ENCODE results near the gene GALNT18.

The GALNT18 gene

DNA sequence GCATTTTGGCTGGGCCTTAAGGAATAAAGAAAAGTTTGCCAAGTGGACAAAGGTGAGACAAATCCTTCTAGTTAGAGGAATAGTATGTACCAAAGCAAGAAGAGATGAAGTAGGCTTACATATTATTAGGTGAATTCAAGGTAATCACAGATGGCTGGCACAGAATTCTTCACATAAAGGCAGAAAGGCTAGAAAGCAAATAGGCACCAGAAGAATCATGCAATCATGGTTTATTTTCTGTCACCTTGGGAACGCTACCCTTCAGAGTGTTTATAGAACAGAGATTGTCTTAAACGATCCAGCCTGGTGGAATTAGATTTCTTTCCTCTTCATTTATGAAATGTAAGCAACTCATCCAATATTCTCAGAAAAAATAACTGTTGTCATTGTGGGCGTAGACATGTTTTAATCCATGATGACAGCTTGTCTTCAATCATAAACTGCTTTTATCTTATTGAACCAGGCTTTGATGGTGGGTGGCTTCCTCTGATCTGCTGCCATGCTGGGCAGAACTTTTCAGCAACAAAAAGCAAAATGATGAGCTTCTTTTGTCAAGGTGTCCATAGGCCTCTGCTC is 219.8 kb downstream of the GALNT18 start:
- DNase-seq, result no peak

DNA sequence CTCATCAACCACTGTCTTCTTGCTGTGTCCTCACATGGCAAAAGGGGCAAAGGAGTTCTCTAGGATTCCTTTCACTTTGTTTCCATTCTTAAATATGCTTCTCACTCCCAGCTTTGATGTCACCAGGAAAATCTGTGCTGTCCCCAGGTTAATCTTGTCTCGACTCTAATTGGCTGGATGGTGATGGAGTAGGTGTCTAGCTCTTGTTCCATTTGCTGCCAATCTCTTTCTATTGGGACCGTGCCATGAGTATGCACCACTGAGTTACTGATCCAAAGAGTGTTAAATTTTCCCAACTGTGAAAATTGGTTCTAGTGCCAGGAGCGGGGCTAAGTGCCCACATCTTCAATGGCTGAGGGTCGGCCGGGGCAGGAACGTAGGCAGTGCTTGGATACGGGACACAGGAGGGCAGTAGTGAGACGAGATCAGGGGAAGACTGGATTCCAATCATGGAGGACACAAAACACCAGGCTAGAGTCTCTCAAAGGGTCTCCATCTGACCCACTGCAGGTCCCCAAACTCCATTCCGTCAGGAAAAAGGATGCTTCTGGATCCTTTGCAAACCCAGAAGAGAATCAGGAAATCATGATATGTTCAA is 221.1 kb downstream of the GALNT18 start:
- no peak for DNase-seq

DNA sequence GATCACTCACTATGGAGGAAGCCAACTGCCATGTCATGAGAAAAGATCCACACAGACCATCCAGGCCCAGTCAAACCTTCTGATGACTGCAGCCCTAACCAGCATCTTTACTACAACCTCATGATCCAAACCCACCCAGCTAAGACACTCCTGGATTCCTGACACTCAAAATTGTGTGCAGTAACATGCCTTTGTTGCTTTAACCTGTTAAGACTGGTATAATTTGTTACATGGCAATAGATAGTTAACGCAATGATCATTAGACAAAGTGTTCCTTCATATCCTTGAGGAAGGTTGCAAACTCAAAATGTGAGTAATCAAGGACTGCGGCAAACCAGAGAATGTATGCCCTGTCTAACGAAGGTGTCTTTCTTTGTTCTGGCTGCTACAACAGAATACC is 221.7 kb downstream of the GALNT18 start:
- no peak for DNase-seq

DNA sequence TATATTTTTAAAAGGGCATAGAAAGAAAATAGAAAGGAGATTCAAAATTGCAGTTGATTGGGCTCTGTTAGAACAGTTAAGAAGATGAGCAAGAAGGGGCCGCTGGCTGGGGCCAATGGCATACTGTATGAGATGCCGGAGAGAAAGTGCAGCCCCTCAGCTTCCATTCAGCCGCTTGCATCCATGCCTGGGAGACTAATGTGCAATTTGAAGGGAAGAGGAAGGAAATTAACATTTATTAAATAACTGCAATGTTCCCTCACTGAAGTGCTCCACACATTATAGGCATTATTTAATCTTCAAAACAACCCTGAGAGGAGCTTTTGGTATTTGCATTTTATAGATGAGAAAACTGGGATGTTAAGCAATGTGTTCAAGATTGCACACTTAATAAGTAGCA is 224.0 kb downstream of the GALNT18 start:
- no peak for DNase-seq

DNA sequence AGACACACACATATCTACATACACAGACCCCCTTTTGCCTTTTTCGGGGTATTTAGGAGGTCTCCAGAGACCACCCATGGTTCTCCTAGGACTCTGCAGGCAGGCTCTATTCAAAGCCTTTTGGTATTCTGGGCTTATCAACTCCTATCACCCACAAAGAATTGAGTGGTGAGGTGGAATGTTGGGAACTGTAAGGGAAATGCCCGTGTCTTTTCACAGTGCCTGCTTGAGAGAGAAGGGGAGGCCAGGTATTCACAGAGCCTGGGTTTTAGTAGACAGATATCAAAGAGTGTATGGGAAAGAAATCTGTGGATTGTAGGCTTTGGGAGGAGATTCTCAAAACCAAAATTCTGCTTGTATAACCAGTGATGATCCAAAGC is 224.8 kb downstream of the GALNT18 start:
- peak; percentile 67 for DNase-seq

DNA sequence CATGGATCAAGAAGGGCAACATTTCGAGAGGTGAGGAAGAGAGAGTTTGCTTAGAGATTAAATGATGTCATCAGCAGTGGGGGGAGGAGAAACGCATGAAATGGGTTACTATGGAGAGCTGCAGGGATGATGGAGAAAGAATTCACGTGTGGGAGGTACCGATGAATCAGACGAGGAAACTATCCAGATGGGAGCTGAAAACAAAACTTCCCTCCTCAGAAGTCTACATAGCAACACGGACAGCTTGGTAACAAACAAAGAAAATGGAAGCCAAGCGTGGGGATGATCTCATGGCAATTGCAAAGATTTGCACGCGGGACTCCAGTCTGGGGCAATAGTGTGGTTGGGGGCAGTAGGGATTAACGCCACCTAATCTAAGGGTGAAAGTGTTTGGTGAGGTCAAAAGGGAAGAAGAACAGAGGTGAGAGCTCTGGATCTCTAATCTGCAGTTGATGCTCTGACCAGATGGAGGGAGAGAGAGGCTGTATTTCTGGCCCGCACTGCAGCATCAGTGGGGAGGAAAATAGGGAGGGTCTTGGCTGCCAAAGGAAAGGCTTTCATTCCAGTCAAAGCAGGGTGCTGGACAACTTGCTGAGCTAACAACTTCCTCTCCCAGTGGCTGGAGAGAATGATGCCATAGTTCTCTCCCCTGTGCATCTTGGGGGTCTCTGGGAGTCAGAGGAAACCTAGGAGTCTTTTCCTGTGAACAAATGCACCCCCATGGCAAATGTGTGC is 225.3 kb downstream of the GALNT18 start:
- peak; percentile 95 for DNase-seq

DNA sequence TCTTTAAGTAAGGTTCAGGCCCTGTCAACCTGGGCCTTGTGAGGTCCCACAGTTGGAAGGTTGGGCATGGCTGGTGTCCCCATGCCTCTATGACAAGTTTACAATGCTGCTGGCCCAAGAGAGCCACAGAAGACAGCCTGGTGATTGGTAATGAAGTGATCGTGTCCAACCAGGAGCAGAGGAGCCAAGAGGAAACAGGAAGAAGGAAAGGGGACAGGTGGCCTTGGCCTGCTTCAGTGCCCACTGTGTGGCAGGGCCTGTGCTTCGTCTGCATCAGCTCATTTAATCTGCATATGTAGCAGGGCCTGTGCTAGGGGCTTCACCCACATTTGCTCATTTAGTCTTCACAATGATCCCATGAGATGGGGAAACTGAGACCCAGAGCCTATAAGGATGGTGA is 226.7 kb downstream of the GALNT18 start:
- no peak for DNase-seq

DNA sequence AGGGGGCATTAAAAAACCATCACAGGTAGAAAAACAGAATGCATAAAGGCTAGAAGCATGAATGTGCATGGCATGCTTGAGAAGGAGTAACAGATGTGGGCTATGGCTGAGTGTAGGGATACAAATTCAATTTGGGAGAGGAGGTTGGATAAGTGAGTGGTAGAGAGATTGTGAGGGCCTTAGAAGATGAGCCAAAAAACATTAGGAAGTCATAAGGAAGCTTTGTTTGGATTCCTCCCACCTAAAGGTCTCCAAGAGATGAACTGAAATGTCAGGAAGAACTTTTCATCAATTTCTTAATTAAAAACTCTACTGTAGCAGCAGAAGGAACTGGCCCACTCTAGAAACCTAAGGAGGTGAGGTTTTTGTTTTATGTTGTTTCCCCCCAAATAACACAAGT is 227.6 kb downstream of the GALNT18 start:
- DNase-seq, result no peak

DNA sequence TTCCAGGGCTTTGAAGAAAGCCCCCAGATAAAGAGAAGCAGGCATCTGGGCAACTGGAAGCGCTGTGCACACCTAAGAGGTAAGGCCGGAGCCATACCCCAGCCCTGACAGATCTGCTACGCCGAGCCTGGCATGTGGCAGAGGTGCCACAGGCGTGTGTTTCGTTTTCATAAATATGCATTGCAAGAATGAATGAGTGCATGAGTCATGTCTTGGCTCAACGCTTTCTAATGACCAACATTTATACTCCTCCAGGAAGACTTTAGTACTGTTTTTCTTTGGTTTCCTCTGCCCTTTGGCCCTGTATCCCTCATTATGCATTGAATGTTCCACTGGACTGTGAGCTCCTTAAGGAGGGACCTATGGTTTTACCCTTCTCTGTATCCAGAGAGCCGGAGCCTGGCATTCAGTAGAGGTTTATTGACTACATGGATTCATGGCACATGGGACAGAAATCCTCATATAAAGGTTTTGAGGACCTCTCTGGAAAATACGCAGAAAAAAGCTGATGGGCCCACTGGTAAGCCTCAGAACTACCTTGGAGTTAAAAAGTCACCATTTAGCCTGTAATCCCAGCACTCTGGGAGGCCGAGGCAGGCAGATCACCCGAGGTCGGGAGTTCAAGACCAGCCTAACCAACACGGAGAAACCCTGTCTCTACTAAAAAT is 229.9 kb downstream of the GALNT18 start:
- DNase-seq, result peak; percentile 88

DNA sequence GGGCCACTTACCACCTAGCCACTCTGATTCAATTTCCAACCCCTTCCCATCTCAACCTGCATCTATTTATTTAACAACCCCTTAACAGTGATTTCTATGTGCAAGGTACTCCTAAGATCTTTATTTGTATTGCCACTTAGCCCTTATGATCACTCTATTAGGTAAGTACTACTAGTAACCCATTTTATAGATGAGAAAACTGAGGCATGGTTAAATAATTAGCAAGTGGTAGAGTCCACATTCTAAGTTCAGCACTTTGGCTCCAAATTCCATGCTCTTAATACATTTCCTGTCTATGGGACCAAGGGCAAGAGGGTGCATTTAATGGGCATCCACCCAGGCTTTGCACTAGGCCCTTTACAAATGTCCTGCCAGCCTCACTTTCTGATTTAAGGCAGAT is 230.6 kb downstream of the GALNT18 start:
- no peak for DNase-seq

DNA sequence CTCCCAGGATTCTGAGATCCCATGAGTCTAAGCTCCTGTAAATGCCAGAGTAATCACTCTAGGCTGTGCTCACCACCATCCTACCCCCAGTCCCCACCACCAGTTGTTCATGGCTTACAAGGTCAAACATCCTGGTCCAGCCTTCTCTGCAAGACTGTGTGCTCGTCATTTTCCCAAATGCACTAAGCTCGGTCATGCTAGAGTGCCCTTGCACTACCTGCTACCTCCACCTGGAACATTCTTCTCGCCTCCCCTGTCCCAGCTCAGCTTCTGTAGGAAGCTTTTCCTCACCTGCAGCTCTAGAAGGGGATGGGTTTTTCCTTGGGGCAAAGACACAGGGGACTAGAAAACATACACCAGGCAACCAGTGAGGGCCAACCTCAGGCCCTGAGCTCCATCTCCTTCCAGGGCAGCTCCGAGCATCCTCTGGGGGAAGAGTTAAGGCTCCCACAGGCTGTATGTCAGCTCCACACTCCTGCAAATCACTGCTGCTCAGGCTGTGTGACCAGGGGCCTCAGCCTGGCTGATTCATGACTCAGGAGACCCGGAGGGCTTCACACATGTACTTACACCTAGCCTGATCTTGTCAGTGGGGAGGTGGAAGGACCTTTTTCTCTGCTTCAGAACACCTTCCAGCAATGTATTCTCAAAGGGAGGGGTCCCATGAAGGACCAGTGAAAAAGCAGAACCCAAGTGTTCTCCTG is 231.6 kb downstream of the GALNT18 start:
- DNase-seq, result no peak

DNA sequence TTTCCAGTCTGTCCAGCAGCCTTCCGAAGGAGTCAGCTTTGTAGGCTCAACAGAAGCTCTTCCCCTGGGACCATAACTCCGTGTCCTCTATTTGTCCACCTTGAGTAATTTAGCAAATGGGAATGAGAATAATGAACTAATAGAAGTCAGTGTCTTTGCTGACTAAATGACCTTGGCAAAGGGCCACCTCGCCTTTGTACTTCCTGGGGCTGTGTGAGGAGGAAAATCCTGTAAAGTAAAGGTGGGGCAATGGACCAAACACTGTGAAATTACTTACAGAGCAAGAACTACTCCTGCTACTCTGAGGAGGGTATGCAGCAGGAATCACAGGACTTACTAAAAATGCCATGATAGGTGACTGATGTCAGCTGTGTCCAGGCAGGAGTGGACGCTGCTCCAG is 232.6 kb downstream of the GALNT18 start:
- no peak for DNase-seq

DNA sequence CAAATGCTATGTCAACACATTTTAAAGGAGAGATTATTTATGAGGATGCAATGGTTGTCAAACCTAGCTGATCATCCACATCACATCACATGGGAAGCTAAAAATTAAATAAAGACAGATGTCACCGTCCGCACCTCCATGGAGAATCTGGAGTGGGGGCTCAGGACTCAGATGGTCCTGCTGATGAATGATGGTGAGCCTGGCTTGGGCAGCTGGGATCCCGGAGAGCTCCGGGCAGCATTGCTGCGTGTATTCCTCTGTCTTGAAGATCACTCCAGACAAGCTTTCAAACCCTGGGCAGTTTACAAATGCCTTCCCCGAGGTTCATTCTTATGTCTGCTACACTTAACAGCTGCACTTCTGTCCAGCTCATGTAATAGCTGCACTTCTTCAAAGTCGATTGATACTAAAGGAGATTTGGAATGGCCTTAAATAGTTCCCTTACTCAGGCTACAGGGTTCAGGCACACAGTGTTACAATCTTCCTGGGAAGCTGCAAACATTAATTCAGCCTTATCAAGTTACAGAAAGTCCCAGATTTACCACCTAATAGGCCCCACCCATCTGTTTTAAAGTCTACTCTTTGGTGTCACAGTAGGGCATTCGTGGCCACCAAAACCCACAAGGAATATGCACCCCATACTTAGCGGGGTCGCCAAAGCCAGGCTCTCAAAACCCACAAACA is 234.0 kb downstream of the GALNT18 start:
- DNase-seq, result no peak

DNA sequence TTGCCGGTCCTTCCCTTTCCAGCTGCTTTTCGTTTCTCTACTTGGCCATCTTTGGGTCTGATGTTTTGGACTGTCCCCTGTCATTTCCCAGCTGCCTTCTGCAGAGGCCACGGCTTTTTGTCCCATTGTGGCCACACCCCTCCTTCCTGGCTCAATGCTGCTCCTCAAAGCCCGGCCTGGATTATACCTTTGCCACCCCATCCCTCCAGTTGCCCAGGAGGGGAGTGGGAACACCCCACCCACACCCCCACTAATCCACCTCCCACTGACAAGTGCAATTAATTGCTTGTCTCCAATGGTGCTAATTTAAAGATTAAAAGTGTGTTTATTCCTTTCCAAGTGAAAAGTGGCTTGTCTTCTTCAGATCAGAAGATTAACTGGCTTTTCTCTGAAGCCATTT is 234.6 kb downstream of the GALNT18 start:
- DNase-seq, result no peak

DNA sequence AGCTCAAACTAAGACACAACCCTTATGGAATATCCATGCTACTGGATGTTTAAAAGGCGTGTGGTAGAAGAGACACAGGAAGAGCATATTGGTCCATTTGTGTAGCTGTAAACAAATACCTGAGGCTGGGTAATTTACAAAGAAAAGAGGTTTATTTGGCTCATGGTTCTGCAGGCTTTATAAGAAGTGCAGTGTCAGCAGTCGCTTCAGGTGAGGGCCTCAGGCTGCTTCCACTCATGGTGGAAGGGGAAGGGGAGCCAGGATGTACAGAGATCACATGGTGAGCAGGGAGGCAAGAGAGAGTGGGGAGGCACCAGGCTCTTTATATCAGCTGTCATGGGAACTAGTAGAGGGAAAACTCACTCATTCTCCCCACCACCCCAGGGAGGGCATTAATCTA is 237.0 kb downstream of the GALNT18 start:
- DNase-seq, result no peak

DNA sequence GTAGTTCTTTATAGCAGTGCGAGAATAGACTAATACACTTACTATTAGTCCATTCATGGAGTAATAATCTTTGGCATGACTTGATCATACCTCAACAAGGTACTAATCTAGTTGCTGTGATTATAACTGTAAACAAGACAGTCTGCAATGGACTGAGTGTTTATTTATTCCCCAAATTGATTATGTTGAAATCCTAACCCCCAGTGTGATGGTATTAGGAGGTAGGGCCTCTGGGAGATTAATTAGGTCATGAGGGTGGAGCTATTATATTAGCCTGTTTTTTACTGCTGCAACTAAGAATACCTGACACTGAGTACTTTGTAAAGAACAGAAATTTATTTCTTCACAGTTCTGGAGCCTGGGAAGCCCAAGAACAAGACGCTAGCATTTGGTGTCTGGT is 237.8 kb downstream of the GALNT18 start:
- DNase-seq, result no peak

DNA sequence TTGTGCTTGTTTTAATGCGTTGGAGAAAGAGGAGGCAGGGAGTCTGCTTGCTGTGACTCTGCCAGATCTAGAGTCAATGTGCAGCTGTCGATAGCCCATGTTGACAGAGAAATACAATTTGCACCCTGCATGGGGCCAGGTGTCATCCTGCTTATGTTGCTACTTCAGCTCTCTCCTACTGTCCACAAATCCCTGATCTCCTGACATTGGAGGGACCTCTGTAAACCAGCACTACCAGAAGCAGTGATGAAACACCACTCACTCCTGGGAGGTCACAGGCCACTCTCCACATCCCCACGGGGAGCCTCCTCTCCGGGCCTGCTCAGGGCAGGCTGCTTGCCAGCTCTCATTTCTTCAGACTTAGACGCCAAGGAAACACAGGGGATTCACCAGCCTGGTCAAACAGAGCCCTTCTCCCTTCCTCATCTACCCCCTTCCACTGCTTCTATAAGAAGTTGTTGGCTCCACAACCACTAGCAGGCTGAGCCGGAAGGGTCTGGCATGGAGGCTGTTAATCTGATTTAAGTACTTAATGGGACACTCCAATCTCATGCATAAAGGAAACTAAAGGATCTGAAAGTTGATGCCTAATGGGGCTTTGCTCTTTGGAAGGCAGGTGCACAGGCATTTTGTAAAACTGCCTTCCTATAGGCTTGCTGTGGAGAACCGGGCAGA is 238.8 kb downstream of the GALNT18 start:
- DNase-seq, result no peak

DNA sequence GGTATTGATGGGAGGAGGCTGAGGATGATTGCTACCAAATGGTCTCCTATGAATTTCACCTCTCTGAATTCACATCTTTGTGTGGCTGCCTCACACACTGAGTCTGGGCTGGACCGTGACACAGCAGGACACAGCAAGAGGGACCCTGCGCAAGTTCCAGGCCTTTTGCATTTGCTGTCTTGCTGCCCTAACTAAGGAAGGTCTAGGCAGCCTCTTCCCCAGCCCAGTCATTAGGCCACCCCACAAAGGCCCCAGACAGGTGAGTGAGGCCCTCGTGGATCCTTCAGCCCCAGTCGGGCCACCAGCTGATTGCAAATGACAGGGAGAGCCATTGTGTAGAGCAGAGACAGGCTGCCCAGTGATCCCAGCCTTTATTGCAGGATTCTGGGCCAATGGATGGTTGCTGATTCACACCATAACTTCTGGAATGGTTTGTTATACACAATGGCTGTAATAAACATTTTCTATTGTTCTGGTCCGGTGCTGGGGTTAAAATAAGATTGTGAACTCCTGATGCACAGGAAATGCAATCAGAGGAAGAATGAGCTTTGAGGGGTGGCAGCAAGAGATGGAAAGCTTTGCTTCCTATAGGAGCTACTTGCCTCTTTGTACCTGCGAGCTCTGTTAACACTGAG is 240.2 kb downstream of the GALNT18 start:
- no peak for DNase-seq

DNA sequence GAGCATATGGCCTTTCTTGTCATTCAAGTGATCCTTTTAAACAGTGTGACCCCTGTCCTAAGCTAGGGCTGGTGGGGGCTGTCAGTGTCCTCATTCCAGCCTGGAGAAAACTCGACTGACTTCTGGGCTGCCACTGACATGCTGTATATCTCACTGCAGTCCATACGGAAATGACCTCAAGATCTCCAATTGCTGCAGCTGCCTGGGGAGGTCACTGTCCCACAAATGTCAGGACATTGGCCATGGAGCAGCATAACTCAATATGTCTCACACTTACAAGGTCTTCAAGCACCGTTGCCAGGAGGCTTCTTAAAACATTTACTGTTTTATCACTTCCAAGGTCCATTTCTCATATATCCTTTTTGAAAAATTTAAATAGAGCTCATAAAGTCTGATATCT is 240.9 kb downstream of the GALNT18 start:
- no peak for DNase-seq

DNA sequence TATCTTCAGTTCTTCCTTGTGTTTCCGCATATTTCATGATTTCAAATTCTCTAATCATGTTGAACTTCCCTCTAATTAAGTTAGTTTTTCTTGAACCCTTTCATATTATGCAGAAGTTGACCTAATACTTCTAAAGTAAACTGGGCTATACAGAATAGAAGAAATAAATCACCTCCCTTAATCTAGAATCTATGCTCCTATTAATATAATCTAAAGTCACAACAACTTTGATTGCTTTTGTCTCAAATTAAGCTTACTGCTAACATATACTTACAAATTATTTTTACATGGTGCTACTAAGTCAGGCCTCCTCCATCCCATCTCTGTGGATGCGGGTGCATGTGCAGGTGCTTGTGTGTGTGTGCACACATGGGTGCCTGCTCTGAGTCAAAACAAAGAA is 241.5 kb downstream of the GALNT18 start:
- no peak for DNase-seq

DNA sequence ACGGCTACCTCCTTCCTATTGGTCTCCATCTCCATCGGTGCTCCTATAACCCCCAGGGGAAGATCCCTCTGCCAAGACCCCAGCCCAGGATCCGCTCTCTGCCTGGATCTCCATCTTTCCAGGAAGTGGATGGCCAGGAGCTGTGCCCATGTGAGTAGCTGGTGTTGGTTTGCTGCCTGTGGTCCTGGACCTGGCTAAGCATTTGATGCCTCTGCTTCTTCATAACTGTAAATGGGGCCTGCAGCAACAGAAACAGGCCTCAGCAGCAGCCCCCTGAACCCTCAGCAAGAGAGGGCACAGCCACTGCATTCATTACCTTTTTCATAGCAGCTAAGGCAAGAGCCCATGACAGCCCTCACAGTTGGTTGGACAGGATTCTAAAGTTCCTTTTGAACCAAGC is 242.1 kb downstream of the GALNT18 start:
- DNase-seq, result no peak

Data from NCI-H226 (cell line).